GM23248 (cell line): Measurements from ENCODE around the gene KRTAP1-1. TPM values are rescaled to one million over a fixed set of nuclear protein-coding genes. Genes with fewer than 3 reads are reported as not detected.
"Not testable (repeated sequence)": the region's sequence is repeated elsewhere in the genome, so short reads cannot be mapped to it uniquely, and the experiment has no call there.

ENCODE experiments used
- DNase-seq: peaks from one replicate; pipeline ENCODE4 v3.0.0-alpha.2; 2015
- H2AFZ ChIP-seq: fragments of 200-600 bp; sonication (generic); 2 replicates; pipeline ENCODE4 v1.6.1; 2016; ENCODE audit warnings: antibody characterized with exemption
- H3F3A ChIP-seq: fragments of 200-600 bp; sonication (generic); 2 replicates; pipeline ENCODE4 v1.6.1; 2016; ENCODE audit warnings: mild to moderate bottlenecking, antibody characterized with exemption, mixed run types; ENCODE audit not compliant: insufficient read depth
- H3K27ac ChIP-seq: fragments of 200-600 bp; sonication (generic); 2 replicates; pipeline ENCODE4 v1.5.1; 2016; ENCODE audit warnings: mild to moderate bottlenecking
- H3K27me3 ChIP-seq: fragments of 200-600 bp; sonication (generic); replicated peaks from 2 replicates; pipeline ENCODE4 v1.6.1; 2016; ENCODE audit warnings: mild to moderate bottlenecking; ENCODE audit not compliant: insufficient read depth
- H3K36me3 ChIP-seq: fragments of 200-600 bp; sonication (generic); 2 replicates; pipeline ENCODE4 v1.6.1; 2016; ENCODE audit warnings: low read depth, mild to moderate bottlenecking
- H3K4me1 ChIP-seq: fragments of 200-600 bp; sonication (generic); 2 replicates; pipeline ENCODE4 v1.6.1; 2016; ENCODE audit warnings: mild to moderate bottlenecking; ENCODE audit not compliant: insufficient read depth
- H3K4me2 ChIP-seq: fragments of 200-600 bp; sonication (generic); one replicate; pipeline ENCODE4 v1.6.1; 2016; ENCODE audit warnings: mild to moderate bottlenecking; ENCODE audit not compliant: unreplicated experiment
- H3K4me3 ChIP-seq: fragments of 200-600 bp; sonication (generic); 2 replicates; pipeline ENCODE4 v1.5.1; 2016; ENCODE audit warnings: mild to moderate bottlenecking
- H3K79me2 ChIP-seq: fragments of 200-600 bp; sonication (generic); 2 replicates; pipeline ENCODE4 v1.6.1; 2016; ENCODE audit warnings: mild to moderate bottlenecking; ENCODE audit not compliant: insufficient read depth
- H3K9ac ChIP-seq: fragments of 200-600 bp; sonication (generic); 2 replicates; pipeline ENCODE4 v1.6.1; 2016; ENCODE audit warnings: mild to moderate bottlenecking
- H3K9me2 ChIP-seq: fragments of 200-600 bp; sonication (generic); 2 replicates; pipeline ENCODE4 v1.6.1; 2016; ENCODE audit warnings: mixed run types, mild to moderate bottlenecking, moderate library complexity; ENCODE audit not compliant: insufficient read depth
- H3K9me3 ChIP-seq: fragments of 200-600 bp; sonication (generic); one replicate; pipeline ENCODE4 v1.6.1; 2017; ENCODE audit warnings: low read depth
- H4K20me1 ChIP-seq: fragments of 200-600 bp; sonication (generic); 2 replicates; pipeline ENCODE4 v1.6.0; 2016; ENCODE audit not compliant: insufficient read depth
- EZH2 ChIP-seq: fragments of 200-600 bp; sonication (generic); IDR thresholded peaks from 2 replicates; pipeline ENCODE4 v1.6.1; 2018; ENCODE audit warnings: antibody characterized with exemption, mild to moderate bottlenecking; ENCODE audit not compliant: insufficient read depth, poor library complexity, severe bottlenecking
- EZH2phosphoT487 ChIP-seq: fragments of 200-600 bp; sonication (generic); IDR thresholded peaks from 2 replicates; pipeline ENCODE4 v1.6.1; 2018; ENCODE audit warnings: antibody characterized with exemption, moderate library complexity, mild to moderate bottlenecking, low read depth; ENCODE audit not compliant: insufficient read depth
- WGBS, 2 experiments: methylation state at CpG; one replicate each; pipeline ENCODE4 v1.1.6; 2015 to 2017; ENCODE audit warnings: low lambda C conversion rate in 2 of 2, low coverage in 1 of 2; ENCODE audit errors: missing lambda C conversion rate in 2 of 2; 5-methylcytosine and 5-hydroxymethylcytosine counted together
- in situ Hi-C: fragments of 300-500 bp; cut with MboI; formaldehyde crosslinking; loops from 2 replicates; pipeline ENCODE4 v1.15.0; 2020
- polyA plus RNA-seq: library from polyadenylated mRNA; unstranded; fragments of >200 nt; fragmentation: Nextera tagmentation; extraction: Ambion mirVana; gene quantifications from 2 replicates; pipeline ENCODE4 v1.2.1, GENCODE V29; 2016
- total RNA-seq: library from RNA; depleted of rRNA; stranded (reverse); fragments of >200 nt; shearing (Covaris generic); gene quantifications from 2 replicates; pipeline ENCODE4 v1.2.3, GENCODE V29; 2014

The KRTAP1-1 gene
- total and polyA plus RNA-seq, 2 experiments from 2014 or later = 2.6 to 4.2 TPM

GRCh38 chr17:41042953-41043352 is 1.7 kb upstream of the KRTAP1-1 start:
- in situ Hi-C loops = no loop called here

GRCh38 chr17:41037853-41038350 is 3.3 kb downstream of the KRTAP1-1 start:
- no peak for TF ChIP-seq EZH2
- no peak for TF ChIP-seq EZH2phosphoT487
- WGBS, 2 experiments = 95 to 97% methylated on average over 2 of the region's 2 CpGs

More at GRCh38 chr17:41042953-41043352, 1.7 kb upstream of the KRTAP1-1 start:
- Histone ChIP-seq H3K36me3 (no peaks in the 10 kb centered on the region), H3K4me3 (no peak overlapping the region), H3K9ac (no peak overlapping the region), H3K27me3 (no peaks in the 10 kb centered on the region), H2AFZ (no peak overlapping the region), H3K27ac (no peak overlapping the region), H4K20me1 (no peaks in the 10 kb centered on the region), H3K9me3 (no peaks in the 10 kb centered on the region), H3K4me2 (no peak overlapping the region), H3K79me2 (no peaks in the 10 kb centered on the region), H3F3A (peaks cover 10% of the 10 kb centered on the region), H3K9me2 (no peaks in the 10 kb centered on the region), H3K4me1 (peaks cover 28% of the 10 kb centered on the region)
- TF ChIP-seq EZH2 = no peak
- no peak for TF ChIP-seq EZH2phosphoT487
- 97% methylated on average over 1 of the region's 1 CpG for WGBS, 2 experiments
- no peak for DNase-seq

DNA sequence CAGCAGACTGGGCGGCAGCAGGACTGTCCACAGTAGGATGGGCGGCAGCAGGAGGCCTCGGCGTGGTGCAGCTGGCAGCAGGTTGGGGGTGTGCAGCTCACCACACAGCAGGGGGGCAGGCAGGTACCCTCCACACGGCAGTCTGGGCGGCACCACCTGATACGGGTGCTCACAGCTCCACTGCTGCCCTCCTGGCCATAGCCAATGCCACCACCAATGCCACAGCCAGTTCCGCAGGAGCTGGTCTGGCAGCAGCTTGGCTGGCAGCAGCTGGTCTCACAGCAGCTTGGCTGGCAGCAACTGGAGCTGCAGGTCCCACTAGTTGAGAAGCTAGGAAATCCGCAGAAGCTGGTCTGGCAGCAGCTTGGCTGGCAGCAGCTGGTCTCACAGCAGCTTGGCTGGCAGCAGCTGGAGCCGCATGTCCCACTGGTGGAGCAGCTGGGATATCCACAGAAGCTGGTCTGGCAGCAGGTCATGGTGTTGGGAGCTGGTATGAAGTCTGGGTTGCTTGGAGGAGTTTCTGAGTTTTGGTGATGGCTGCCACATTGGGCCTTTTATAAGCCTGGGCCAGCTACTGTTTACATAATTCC is 6.8 kb downstream of the KRTAP1-1 start, which contains the start of gene KRTAP1-3:
TSS of gene KRTAP1-3 (minus strand) at position 529 of the 590 bp plus-strand sequence. CDS start at position 476, 53 bp downstream.
- H3K4me1 ChIP-seq = peaks cover 18% of the 10 kb centered on the region
- H3K9me2 ChIP-seq, H3K27ac ChIP-seq, H3K27me3 ChIP-seq, H3K9me3 ChIP-seq, H3F3A ChIP-seq, DNase-seq, H3K4me3 ChIP-seq, H2AFZ ChIP-seq, H4K20me1 ChIP-seq, H3K36me3 ChIP-seq, in situ Hi-C loops, H3K79me2 ChIP-seq, H3K9ac ChIP-seq, H3K4me2 ChIP-seq: not testable (repeated sequence)
- 92 to 95% methylated on average over 9 to 10 of the region's 10 CpGs for WGBS, 2 experiments

More at GRCh38 chr17:41037853-41038350, 3.3 kb downstream of the KRTAP1-1 start:
- Histone ChIP-seq H3K9me2 (no peaks in the 10 kb centered on the region), H3K4me2 (no peak overlapping the region), H2AFZ (no peak overlapping the region), H4K20me1 (no peaks in the 10 kb centered on the region), H3F3A (peaks cover 5% of the 10 kb centered on the region; the same call in 1 of the 2 replicates), H3K79me2 (no peaks in the 10 kb centered on the region), H3K4me3 (no peak overlapping the region), H3K9me3 (no peaks in the 10 kb centered on the region), H3K27ac (no peak overlapping the region), H3K27me3 (no peaks in the 10 kb centered on the region), H3K36me3 (no peaks in the 10 kb centered on the region), H3K9ac (no peak overlapping the region), H3K4me1 (peaks cover 34% of the 10 kb centered on the region)
- DNase-seq = no peak
- in situ Hi-C loops = no loop called here

- H3F3A ChIP-seq = peaks cover 24% of the 10 kb centered on the region
- H3K9ac ChIP-seq = no peak within 1 kb of the TSS
- H3K4me1 ChIP-seq = peaks cover 23% of the 10 kb centered on the region
- no peaks in the 10 kb centered on the region for H3K27me3 ChIP-seq
- H3K4me3 ChIP-seq = no peak within 1 kb of the TSS
- H3K36me3 ChIP-seq = no peaks in the 10 kb centered on the region
- TF ChIP-seq EZH2 (no peak), EZH2phosphoT487 (no peak)
- DNase-seq = no peak
- H2AFZ ChIP-seq = no peak within 1 kb of the TSS
- H3K4me2 ChIP-seq = no peak within 1 kb of the TSS
- H3K27ac ChIP-seq = no peak within 1 kb of the TSS
- H3K9me2 ChIP-seq = no peaks in the 10 kb centered on the region
- H3K9me3 ChIP-seq = no peaks in the 10 kb centered on the region
- no peaks in the 10 kb centered on the region for H4K20me1 ChIP-seq
- H3K79me2 ChIP-seq = no peaks in the 10 kb centered on the region
- WGBS, 2 experiments = 82% methylated on average over 12 of the region's 12 CpGs
- in situ Hi-C loops = no loop called here
Measured at GRCh38 chr17:41029633-41030245, 11.5 kb downstream of the KRTAP1-1 start, which contains the start of gene KRTAP1-4. Gene KRTAP1-4, minus strand, starts transcription at chr17:41030195. Its CDS starts 117 bp downstream, at chr17:41030078.
